Activated naive CD4-positive, alpha-beta T cell treated with anti-CD3 and anti-CD28 coated beads, Interleukin-2, amount 50 U/mL, for 24 hours (primary cell): ENCODE measurements around the gene PIAS1.

ENCODE experiments used
- H3K27ac Mint-ChIP-seq: one replicate; pipeline ENCODE4 v1.8.0; 2021; ENCODE audit warnings: mild to moderate bottlenecking, mixed read lengths
- H3K27me3 Mint-ChIP-seq: one replicate; pipeline ENCODE4 v1.8.0; 2021; ENCODE audit warnings: mixed read lengths
- H3K36me3 Mint-ChIP-seq: one replicate; pipeline ENCODE4 v1.8.0; 2021; ENCODE audit warnings: mixed read lengths
- H3K4me1 Mint-ChIP-seq: one replicate; pipeline ENCODE4 v1.8.0; 2021; ENCODE audit warnings: mixed read lengths
- H3K4me3 Mint-ChIP-seq: one replicate; pipeline ENCODE4 v1.8.0; 2021; ENCODE audit warnings: mild to moderate bottlenecking, mixed read lengths
- H3K9me3 Mint-ChIP-seq: one replicate; pipeline ENCODE4 v1.8.0; 2021; ENCODE audit warnings: mixed read lengths

Gene PIAS1

DNA sequence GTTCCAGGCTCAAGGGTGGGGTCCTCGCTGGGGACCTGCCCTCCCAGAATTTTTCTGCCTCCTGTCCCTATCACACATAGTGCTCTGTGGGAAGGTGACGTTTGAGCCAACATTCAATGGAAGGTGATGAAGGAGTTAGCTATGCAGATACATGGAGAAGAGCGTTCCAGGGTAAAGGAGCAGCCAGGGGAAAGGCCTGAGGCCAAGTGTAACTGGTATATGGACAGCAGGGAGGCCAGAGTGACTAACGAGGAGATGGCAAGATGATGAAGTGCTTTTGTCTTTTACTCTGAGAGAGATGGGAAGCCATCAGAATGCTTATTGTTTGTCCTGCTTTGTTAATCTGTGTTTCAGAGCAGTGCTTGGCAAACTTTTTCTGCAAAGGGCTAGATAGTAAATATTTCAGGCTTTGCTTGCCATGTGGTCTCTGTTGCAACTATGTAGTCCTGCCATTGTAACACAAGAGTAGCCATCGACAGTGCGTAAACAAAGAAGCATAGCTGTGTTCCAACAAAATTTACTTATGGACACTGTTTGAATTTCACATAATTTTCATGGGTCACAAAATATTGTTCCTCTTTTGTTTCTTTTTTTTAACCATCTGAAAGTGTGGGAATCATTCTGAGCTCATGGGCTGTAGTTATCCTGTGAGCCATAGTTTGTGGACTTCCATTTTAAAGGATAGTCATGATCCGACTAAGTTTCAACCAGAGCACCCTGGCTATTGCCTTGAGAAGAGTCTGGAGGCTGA, 25.8 kb upstream of the PIAS1 start:
- peaks cover 3% of the 10 kb centered on the region for H3K27me3 Mint-ChIP-seq
- H3K9me3 Mint-ChIP-seq, result no peaks in the 10 kb centered on the region
- no peaks in the 10 kb centered on the region for H3K36me3 Mint-ChIP-seq
- H3K4me1 Mint-ChIP-seq, result no peaks in the 10 kb centered on the region
- no peak overlapping the region for H3K4me3 Mint-ChIP-seq
- H3K27ac Mint-ChIP-seq, result no peak overlapping the region

DNA sequence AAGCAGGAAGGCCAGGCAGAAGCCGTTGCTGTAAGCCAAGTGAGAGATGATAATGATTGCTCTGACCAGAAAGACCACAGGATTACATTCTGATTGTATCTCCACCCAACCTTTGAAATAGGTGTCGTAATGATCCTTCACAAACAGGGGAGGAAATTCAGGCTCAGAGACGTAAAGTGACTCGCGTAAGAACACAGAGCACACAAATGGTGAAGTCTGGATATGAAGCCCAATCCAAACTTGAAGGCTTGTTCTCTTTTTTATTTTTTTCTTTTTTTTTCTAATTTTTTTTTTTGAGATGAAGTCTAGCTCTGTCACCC, 25.3 kb upstream of the PIAS1 start:
- no peaks in the 10 kb centered on the region for H3K4me1 Mint-ChIP-seq
- no peak overlapping the region for H3K4me3 Mint-ChIP-seq
- no peaks in the 10 kb centered on the region for H3K9me3 Mint-ChIP-seq
- H3K27me3 Mint-ChIP-seq, result peaks cover 3% of the 10 kb centered on the region
- H3K27ac Mint-ChIP-seq, result no peak overlapping the region
- no peaks in the 10 kb centered on the region for H3K36me3 Mint-ChIP-seq

DNA sequence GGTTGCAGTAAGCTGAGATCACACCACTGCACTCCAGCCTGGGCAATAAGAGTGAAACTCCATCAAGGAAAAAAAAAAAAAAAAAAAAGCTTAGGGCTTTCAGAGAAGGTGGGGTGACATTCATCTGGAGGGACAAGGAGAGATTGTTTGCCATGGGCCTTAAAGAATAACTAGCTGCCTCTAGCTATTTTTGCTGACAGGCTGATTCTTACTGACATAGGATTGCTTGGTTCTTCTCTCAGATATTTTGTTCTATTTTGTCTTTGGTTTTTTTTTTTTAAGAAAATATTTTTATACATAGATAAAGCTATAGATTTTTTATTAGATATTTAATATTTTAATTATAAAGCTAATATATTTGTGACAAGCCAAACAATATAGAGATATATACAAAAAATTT, 24.2 kb upstream of the PIAS1 start:
- Mint-ChIP-seq H3K27ac (no peak overlapping the region), H3K4me1 (no peaks in the 10 kb centered on the region), H3K27me3 (peaks cover 6% of the 10 kb centered on the region), H3K36me3 (no peaks in the 10 kb centered on the region), H3K9me3 (no peaks in the 10 kb centered on the region), H3K4me3 (no peak overlapping the region)

DNA sequence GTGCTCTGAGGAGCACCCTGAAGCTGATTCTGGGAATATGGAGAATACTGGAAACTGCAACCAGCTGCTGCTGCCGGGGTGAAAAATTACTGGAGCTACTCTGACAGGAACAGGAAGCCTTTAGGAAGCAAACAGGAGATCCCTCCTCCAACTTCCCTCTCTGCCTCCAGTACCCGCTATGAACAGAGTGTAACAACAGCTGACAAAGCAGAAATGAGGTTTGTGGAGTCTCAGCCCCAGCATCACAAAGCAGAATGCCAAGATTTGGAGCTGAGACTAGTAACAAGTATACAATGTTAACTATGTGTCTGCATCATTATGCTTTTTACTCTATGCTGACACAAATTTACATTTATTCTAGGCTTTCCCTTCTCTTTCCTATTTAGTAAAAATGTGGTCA, 22.7 kb upstream of the PIAS1 start:
- H3K4me3 Mint-ChIP-seq, result no peak overlapping the region
- H3K27me3 Mint-ChIP-seq, result peaks cover 10% of the 10 kb centered on the region
- H3K4me1 Mint-ChIP-seq, result no peaks in the 10 kb centered on the region
- H3K9me3 Mint-ChIP-seq, result no peaks in the 10 kb centered on the region
- H3K27ac Mint-ChIP-seq, result no peak overlapping the region
- H3K36me3 Mint-ChIP-seq, result no peaks in the 10 kb centered on the region

DNA sequence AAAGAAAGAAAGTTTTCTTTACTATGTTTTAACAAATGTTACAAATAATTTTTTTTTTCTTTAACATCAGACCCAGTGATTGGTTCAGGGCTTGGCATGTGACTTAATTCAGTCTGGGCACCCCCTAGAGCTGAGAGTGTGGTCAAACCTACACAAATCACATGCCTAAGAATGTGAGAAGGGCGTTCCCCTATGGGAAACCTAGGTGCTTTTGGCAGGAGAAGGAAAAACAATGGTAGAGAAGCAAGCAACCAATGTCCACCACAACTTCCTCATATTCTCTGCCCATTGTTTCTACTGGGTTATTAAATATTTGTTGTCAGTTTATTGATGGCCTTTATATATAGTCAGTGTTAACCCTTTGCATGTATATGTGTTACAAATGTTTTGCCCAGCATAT, 21.4 kb upstream of the PIAS1 start:
- H3K9me3 Mint-ChIP-seq, result no peaks in the 10 kb centered on the region
- no peaks in the 10 kb centered on the region for H3K4me1 Mint-ChIP-seq
- no peak overlapping the region for H3K4me3 Mint-ChIP-seq
- H3K27me3 Mint-ChIP-seq, result peaks cover 17% of the 10 kb centered on the region
- H3K27ac Mint-ChIP-seq, result no peak overlapping the region
- H3K36me3 Mint-ChIP-seq, result peaks cover 3% of the 10 kb centered on the region

DNA sequence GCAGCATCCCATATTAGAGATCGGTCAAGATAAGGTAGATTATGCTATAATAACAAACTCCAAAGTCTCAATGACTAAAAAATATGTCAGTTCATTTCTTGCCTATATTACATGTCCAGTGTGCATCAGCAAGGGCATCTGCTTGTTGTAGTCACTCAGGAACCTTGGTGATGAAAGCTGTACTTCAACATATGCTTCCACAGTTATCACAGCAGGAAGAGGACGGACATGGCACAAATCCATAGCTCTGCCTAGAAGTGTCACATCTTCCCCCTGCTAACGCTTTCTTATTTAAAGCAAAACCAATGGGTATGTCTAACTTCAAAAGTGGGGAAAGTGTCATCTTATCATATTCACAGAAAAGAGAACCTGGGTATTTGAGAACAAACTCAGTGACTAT, 20.0 kb upstream of the PIAS1 start:
- Mint-ChIP-seq H3K36me3 (peaks cover 3% of the 10 kb centered on the region), H3K4me3 (no peak overlapping the region), H3K4me1 (no peaks in the 10 kb centered on the region), H3K9me3 (no peaks in the 10 kb centered on the region), H3K27ac (no peak overlapping the region), H3K27me3 (peaks cover 20% of the 10 kb centered on the region)

DNA sequence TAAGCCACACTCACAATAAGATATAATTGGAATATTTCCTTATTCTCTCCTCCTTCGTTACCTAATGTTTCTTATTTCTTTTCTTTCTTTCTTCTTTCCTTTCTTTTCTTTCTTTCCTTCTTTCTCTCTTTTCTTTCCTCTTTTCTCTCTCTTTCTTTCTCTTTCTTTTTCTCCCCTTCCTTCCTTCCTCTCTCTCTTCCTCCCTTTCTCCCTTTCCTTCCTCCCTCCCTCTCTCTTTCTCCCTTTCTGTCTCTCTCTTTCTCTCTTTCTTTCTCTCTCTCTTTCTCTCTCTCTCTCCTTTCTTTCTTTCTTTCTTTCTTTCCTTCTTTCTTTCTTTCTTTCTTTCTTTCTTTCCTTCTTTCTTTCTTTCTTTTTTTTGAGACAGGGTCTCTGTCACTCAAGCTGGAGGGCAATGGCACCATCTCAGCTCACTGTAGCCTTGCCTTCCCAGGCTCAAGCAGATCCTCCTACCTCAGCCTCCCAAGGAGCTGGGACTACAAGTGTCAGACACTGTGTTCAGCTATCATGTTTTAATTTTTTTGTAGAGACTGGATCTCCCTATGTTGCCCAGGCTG, 19.3 kb upstream of the PIAS1 start:
- no peak overlapping the region for H3K27ac Mint-ChIP-seq
- H3K4me1 Mint-ChIP-seq, result no peaks in the 10 kb centered on the region
- peaks cover 20% of the 10 kb centered on the region for H3K27me3 Mint-ChIP-seq
- H3K36me3 Mint-ChIP-seq, result peaks cover 3% of the 10 kb centered on the region
- H3K9me3 Mint-ChIP-seq, result no peaks in the 10 kb centered on the region
- H3K4me3 Mint-ChIP-seq, result no peak overlapping the region

DNA sequence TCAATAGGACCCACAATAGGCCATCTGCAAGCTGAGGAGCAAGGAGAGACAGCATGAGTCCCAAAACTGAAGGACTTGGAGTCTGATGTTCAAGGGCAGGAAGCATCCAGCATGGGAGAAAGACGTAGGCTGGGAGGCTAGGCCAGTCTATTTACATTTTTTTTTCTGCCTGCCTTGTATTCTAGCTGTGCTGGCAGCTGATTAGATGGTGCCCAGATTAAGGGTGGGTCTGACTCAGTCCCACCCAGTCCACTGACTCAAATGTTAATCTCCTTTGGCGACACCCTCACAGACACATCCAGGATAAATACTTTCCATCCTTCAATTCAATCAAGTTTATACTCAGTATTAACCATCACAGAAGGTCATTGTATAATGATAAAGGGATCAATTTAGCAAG, 15.9 kb upstream of the PIAS1 start:
- H3K4me3 Mint-ChIP-seq, result no peak overlapping the region
- H3K36me3 Mint-ChIP-seq, result peaks cover 3% of the 10 kb centered on the region
- H3K4me1 Mint-ChIP-seq, result no peaks in the 10 kb centered on the region
- peaks cover 22% of the 10 kb centered on the region for H3K27me3 Mint-ChIP-seq
- no peaks in the 10 kb centered on the region for H3K9me3 Mint-ChIP-seq
- no peak overlapping the region for H3K27ac Mint-ChIP-seq

DNA sequence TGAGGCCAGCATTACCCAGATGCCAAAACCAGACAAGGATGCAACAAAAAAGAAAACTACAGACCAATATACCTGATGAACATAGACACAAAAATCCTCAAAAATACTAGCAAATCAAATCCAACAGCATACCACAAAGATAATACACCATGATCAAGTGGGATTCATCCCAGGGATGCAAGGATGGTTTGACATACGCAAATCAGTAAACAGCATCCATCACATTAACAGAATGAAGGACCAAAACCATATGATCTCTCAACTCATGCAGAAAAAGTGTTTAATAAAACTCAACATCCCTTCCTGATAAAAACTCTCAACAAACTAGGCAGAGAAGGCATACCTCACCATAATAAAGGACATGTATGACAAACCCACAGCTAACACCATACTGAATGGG, 14.0 kb upstream of the PIAS1 start:
- Mint-ChIP-seq H3K9me3 (no peaks in the 10 kb centered on the region), H3K4me3 (no peak overlapping the region), H3K4me1 (no peaks in the 10 kb centered on the region), H3K27ac (no peak overlapping the region), H3K36me3 (peaks cover 3% of the 10 kb centered on the region), H3K27me3 (peaks cover 17% of the 10 kb centered on the region)

DNA sequence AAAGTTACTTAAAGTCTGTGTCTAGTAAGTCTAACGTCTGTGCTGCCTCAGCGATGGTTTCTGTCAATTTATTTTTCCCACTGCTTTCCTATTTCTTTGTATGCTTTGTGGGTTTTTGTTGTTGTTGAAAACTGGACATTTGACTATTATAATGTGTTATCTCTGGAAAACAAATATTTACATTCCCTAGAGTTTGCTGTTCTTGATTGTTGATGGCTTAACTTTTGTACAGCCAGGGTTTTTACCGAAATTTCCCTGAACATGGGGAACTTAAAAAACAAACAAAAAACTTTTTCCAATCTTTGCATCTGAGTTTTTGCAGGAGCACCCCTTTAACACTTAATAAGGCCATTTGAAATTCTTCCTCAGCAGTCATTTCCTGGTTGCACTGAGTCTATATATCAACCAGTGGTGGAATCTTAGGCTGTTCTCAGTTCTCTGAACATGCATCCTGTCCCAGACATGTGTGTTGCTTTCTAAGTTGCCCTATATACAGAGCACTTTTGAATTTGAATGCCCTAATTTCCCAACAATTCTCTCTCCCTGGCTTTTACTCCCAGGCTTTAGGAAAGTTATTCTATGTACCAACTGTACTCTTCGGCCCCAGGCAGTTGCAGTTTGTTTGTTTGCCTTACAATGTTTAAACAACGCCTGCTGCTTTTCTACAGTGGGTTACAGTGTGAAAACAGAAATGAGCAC, 11.8 kb upstream of the PIAS1 start:
- no peak overlapping the region for H3K4me3 Mint-ChIP-seq
- no peak overlapping the region for H3K27ac Mint-ChIP-seq
- peaks cover 10% of the 10 kb centered on the region for H3K27me3 Mint-ChIP-seq
- H3K9me3 Mint-ChIP-seq, result no peaks in the 10 kb centered on the region
- no peaks in the 10 kb centered on the region for H3K4me1 Mint-ChIP-seq
- H3K36me3 Mint-ChIP-seq, result no peaks in the 10 kb centered on the region

DNA sequence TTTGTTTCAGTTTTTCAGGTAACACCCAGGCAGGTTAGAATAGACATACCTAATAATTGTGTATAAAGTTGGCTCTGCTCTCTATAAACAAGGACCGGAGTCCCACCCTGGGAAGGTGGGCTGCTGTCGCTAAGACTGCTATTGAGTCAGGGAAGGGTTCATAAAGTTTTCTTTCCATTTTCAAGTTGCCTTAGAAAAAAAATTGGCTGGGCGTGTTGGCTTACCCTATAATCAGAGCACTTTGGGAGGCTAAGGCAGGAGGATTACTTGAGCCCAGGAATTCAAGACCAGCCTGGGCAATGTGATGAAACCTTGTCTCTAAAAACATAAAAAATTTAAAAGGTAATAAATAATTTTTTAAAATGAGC, 11.3 kb upstream of the PIAS1 start:
- Mint-ChIP-seq H3K27me3 (peaks cover 7% of the 10 kb centered on the region), H3K27ac (no peak overlapping the region), H3K9me3 (no peaks in the 10 kb centered on the region), H3K4me1 (no peaks in the 10 kb centered on the region), H3K36me3 (no peaks in the 10 kb centered on the region), H3K4me3 (no peak overlapping the region)

DNA sequence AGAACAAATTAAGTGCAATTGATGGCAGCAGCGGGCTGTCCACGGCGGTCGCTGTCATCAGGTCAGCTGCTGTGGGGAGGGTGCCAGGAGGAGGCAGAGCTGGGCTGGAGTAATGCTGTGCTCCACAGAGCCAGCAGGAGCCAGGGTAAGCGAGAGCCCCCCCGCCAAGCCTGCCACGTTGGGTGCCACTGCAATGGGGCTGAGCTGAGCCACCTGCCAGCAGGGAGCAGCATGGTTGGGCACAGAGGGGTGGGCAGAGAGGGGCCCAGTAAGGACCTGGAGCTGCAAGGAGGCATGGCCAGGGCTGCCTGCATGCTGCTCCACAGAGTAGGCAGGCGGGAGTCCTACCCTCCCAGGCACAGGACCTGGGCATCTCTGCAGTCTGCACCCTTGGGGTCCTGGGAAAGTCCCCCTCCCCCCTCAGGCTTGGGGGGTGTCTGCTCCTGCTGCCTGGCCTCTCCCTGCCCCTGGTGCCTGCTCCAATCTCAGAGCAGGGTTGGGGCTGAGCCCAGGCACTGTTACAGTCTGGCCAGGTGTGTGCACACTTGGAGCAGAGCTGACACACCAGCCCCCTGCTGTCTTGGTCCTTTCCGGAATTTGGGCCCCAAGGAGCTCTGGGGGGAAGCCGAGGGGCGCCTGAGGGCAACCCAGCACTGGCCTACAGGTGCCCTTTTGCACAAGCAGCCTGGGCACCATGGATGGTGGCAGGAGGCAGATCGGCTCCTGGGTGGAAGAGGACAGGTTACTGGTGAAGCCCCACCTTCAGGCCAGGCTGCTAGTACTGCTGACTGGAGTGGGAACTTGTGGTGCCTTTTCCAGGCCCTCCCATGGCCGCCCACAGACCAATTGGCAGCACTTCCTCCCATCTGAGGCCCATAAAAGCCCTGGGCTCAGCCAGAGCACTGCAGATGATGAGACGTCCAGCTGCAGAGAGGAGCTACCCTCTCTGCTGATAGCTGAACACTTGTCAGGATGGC, 8.5 kb upstream of the PIAS1 start:
- Mint-ChIP-seq H3K36me3 (no peaks in the 10 kb centered on the region), H3K4me3 (no peak overlapping the region), H3K27ac (no peak overlapping the region), H3K4me1 (no peaks in the 10 kb centered on the region), H3K27me3 (no peaks in the 10 kb centered on the region), H3K9me3 (no peaks in the 10 kb centered on the region)

DNA sequence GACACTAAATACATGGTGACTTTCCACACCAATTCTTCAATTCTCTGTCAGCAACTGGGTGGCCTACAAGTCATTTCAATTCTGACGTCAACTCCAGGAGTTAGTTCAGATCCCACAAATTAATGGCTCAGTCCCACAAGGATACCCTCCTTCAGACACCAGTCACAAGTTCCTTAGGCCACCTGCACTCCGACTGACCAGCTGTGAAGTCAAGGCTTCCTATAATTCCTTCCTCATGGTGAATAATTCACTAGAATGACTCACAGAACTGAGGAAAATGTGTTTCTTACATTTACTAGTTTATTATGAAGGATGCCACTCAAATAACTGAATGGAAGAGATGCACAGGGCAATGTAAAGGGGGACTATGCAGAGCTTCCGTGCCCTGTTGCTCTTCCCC, 6.3 kb upstream of the PIAS1 start:
- Mint-ChIP-seq H3K4me3 (no peak overlapping the region), H3K36me3 (no peaks in the 10 kb centered on the region), H3K9me3 (no peaks in the 10 kb centered on the region), H3K4me1 (peaks cover 4% of the 10 kb centered on the region), H3K27me3 (no peaks in the 10 kb centered on the region), H3K27ac (no peak overlapping the region)

DNA sequence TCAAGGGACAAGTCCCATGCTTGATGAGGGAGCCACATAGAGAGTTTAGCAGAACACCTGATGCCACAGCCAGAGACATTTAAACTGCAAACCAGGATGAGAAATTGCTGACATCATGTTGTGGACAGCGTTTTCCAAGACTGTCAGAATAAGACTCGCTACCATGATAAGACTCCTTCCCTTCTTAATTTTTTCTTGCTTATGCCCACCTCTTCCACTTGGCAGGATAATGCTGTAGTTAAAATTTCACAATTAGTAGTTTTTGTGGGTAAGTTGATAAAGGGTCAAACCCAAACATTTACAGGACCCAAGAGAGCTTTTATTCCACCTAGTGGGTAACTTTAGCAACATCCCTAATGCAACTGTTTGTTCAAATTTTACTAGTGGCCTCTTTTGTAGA, 3.0 kb upstream of the PIAS1 start:
- Mint-ChIP-seq H3K4me1 (peaks cover 17% of the 10 kb centered on the region), H3K27me3 (no peaks in the 10 kb centered on the region), H3K9me3 (no peaks in the 10 kb centered on the region), H3K4me3 (no peak overlapping the region), H3K36me3 (no peaks in the 10 kb centered on the region), H3K27ac (no peak overlapping the region)

DNA sequence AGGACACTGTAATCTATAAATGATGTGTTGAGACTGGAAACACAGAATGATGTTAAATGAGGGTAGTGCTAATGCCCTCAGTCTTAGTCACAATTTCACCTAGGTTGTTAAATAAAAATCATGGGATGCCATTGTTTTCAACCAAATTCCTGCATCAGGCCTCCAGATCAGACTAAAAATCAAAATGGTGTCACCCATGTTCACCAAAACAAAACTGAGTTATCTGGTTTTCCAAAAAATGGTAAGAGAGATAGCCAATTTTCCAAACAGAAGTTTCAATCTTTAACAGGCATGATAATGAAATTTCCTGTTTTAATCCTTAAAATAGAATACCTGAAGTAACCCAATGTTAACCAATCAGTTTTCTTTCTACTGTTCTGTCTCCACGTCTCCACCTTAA, 2.2 kb upstream of the PIAS1 start:
- Mint-ChIP-seq H3K27me3 (no peaks in the 10 kb centered on the region), H3K36me3 (no peaks in the 10 kb centered on the region), H3K4me1 (peaks cover 25% of the 10 kb centered on the region), H3K9me3 (no peaks in the 10 kb centered on the region), H3K27ac (no peak overlapping the region), H3K4me3 (no peak overlapping the region)

DNA sequence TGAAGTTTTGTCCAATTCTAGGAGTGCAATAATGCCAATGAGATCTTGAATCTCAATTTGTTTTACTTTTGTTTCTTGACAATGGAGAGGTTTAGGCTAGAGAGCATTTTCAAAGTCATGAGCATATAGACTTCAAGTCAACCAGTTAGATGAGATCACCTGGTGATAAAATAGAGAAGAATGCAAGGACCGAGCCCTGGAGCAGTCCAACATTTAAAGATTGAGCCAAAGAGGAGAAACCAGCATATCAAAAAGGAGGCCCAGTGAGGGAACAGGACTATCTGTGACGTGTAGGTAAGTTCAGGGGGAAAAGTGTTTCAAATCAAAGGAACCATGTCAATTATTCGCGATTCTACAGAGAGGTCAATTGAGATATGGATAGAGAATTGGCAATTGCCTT, 1.7 kb upstream of the PIAS1 start:
- no peaks in the 10 kb centered on the region for H3K9me3 Mint-ChIP-seq
- no peaks in the 10 kb centered on the region for H3K36me3 Mint-ChIP-seq
- H3K4me1 Mint-ChIP-seq, result peaks cover 31% of the 10 kb centered on the region
- no peaks in the 10 kb centered on the region for H3K27me3 Mint-ChIP-seq
- H3K27ac Mint-ChIP-seq, result no peak overlapping the region
- H3K4me3 Mint-ChIP-seq, result peak overlapping the region; percentile 37
